IMR-90 (cell line): ENCODE data around the gene PBOV1. TPM values are rescaled to one million over a fixed set of nuclear protein-coding genes. Genes with fewer than 3 reads are reported as not detected.

Experiments used
- ATAC-seq: fragments of 200-7000 bp; cut with Tn5 transposase; 2 replicates; pipeline ENCODE4 v1.9.1; 2020; ENCODE audit warnings: low read depth, mild to moderate bottlenecking, moderate library complexity
- BruUV-seq: library from RNA; stranded (reverse); fragments of 400-500 nt; replicated peaks from 2 replicates; lab custom pipeline; 2021; lab: Mats Ljungman, UMichigan
- CTCF ChIA-PET: fragments of 300-600 bp; formaldehyde crosslinking; extraction: SDS; loops from one replicate; lab custom pipeline; 2021; ENCODE audit warnings: antibody characterized with exemption; lab: Yijun Ruan, JAX
- POLR2A ChIA-PET: fragments of 300-600 bp; sonication (Branson Sonifier 250); formaldehyde crosslinking; loops from one replicate; lab custom pipeline; 2022; ENCODE audit warnings: antibody characterized with exemption; ENCODE audit not compliant: unreplicated experiment; lab: Charles Lee
- DNase-seq: peaks from one replicate; pipeline ENCODE4 v3.0.0; 2013
- H2AFZ ChIP-seq: replicated peaks from 2 replicates; pipeline ENCODE3; 2013; ENCODE audit warnings: low read length, mild to moderate bottlenecking; ENCODE audit not compliant: poor library complexity
- H2AK5ac ChIP-seq: 2 replicates; pipeline ENCODE4 v1.6.1; 2013; ENCODE audit warnings: low read depth, low read length, inconsistent platforms
- H2AK9ac ChIP-seq: replicated peaks from 2 replicates; pipeline ENCODE3; 2013; ENCODE audit warnings: mild to moderate bottlenecking, low read depth, low read length, moderate library complexity; ENCODE audit not compliant: poor library complexity
- H2BK120ac ChIP-seq: 2 replicates; pipeline ENCODE4 v1.6.1; 2013; ENCODE audit warnings: low read depth, low read length, inconsistent platforms
- H2BK15ac ChIP-seq: 3 replicates; pipeline ENCODE4 v1.6.1; 2013; ENCODE audit warnings: low read depth, low read length, inconsistent platforms
- H2BK20ac ChIP-seq: 2 replicates; pipeline ENCODE4 v1.6.1; 2013; ENCODE audit warnings: low read depth, mild to moderate bottlenecking, inconsistent platforms, low read length, moderate library complexity
- H2BK5ac ChIP-seq: 2 replicates; pipeline ENCODE4 v1.6.1; 2013; ENCODE audit warnings: mild to moderate bottlenecking, low read depth, low read length, inconsistent platforms; ENCODE audit not compliant: poor library complexity, severe bottlenecking
- H3K14ac ChIP-seq: replicated peaks from 2 replicates; pipeline ENCODE4 v1.6.1; 2013; ENCODE audit warnings: low read depth, low read length, inconsistent platforms
- H3K18ac ChIP-seq: 2 replicates; pipeline ENCODE4 v1.6.1; 2013; ENCODE audit warnings: low read depth, low read length, control low read depth
- H3K23ac ChIP-seq: 2 replicates; pipeline ENCODE4 v1.6.1; 2013; ENCODE audit warnings: low read depth, low read length, inconsistent platforms
- H3K27ac ChIP-seq: 2 replicates; pipeline ENCODE4 v1.5.1; 2013; ENCODE audit warnings: mild to moderate bottlenecking, control low read depth, low read length; ENCODE audit not compliant: insufficient read depth
- H3K27me3 ChIP-seq: 2 replicates; pipeline ENCODE4 v1.6.1; 2013; ENCODE audit warnings: low read length; ENCODE audit not compliant: control insufficient read depth, insufficient read depth
- H3K36me3 ChIP-seq: 2 replicates; pipeline ENCODE4 v1.6.1; 2013; ENCODE audit warnings: low read length, mixed read lengths; ENCODE audit not compliant: control insufficient read depth, insufficient read depth
- H3K4ac ChIP-seq: 2 replicates; pipeline ENCODE4 v1.6.1; 2013; ENCODE audit warnings: low read depth, low read length, inconsistent platforms
- H3K4me1 ChIP-seq: 2 replicates; pipeline ENCODE4 v1.6.1; 2013; ENCODE audit warnings: low read length, mixed read lengths; ENCODE audit not compliant: control insufficient read depth, insufficient read depth
- H3K4me2 ChIP-seq: 2 replicates; pipeline ENCODE4 v1.6.1; 2013; ENCODE audit warnings: low read depth, mild to moderate bottlenecking, control low read depth, low read length, moderate library complexity
- H3K4me3 ChIP-seq: 2 replicates; pipeline ENCODE4 v1.5.1; 2013; ENCODE audit warnings: low read depth, mild to moderate bottlenecking, control low read depth, low read length, moderate library complexity; ENCODE audit not compliant: insufficient read depth
- H3K56ac ChIP-seq: 2 replicates; pipeline ENCODE4 v1.6.1; 2013; ENCODE audit warnings: low read length, inconsistent platforms; ENCODE audit not compliant: insufficient read depth; ENCODE audit errors: extremely low read depth
- H3K79me1 ChIP-seq, 2 experiments: 2 replicates each; pipeline ENCODE4 v1.6.1; 2013; ENCODE audit warnings: low read length in 2 of 2, inconsistent platforms in 1 of 2, low read depth in 1 of 2
- H3K9ac ChIP-seq: 2 replicates; pipeline ENCODE4 v1.6.1; 2013; ENCODE audit warnings: low read depth, low read length, control low read depth
- H3K9me1 ChIP-seq: 2 replicates; pipeline ENCODE4 v1.6.1; 2013; ENCODE audit warnings: low read length, inconsistent platforms; ENCODE audit not compliant: insufficient read depth
- H3K9me3 ChIP-seq: 2 replicates; pipeline ENCODE4 v1.6.1; 2013; ENCODE audit warnings: low read length; ENCODE audit not compliant: control insufficient read depth, insufficient read depth
- H4K20me1 ChIP-seq: 2 replicates; pipeline ENCODE4 v1.6.1; 2013; ENCODE audit warnings: low read length, inconsistent platforms; ENCODE audit not compliant: insufficient read depth
- H4K5ac ChIP-seq: 2 replicates; pipeline ENCODE4 v1.6.1; 2013; ENCODE audit warnings: mild to moderate bottlenecking, low read depth, low read length, control low read depth
- H4K8ac ChIP-seq, 2 experiments: 2 replicates each; pipeline ENCODE4 v1.6.1; 2013; ENCODE audit warnings: low read depth in 2 of 2, low read length in 2 of 2, control low read depth in 1 of 2, inconsistent platforms in 1 of 2
- H4K91ac ChIP-seq: 2 replicates; pipeline ENCODE4 v1.6.1; 2013; ENCODE audit warnings: low read depth, low read length, inconsistent platforms; ENCODE audit not compliant: insufficient read depth
- CEBPB ChIP-seq: IDR thresholded peaks from 2 replicates; pipeline ENCODE4 v1.6.1; 2012; ENCODE audit warnings: low read depth, low read length, improper control_type of control experiment
- MXI1 ChIP-seq: IDR thresholded peaks from 2 replicates; pipeline ENCODE4 v1.6.1; 2012; ENCODE audit warnings: low read depth, mild to moderate bottlenecking, low read length, moderate library complexity, borderline replicate concordance
- NFE2L2 ChIP-seq: fragments of 150-350 bp; IDR thresholded peaks from 2 replicates; pipeline ENCODE4 v1.6.1; 2016; ENCODE audit warnings: low read depth, mild to moderate bottlenecking, low read length
- POLR2A ChIP-seq: IDR thresholded peaks from 2 replicates; pipeline ENCODE4 v1.6.1; 2012; ENCODE audit warnings: mild to moderate bottlenecking, low read depth, low read length
- RCOR1 ChIP-seq: IDR thresholded peaks from 2 replicates; pipeline ENCODE4 v1.6.1; 2012; ENCODE audit warnings: mild to moderate bottlenecking, low read length, improper control_type of control experiment; ENCODE audit not compliant: insufficient replicate concordance
- RFX5 ChIP-seq: IDR thresholded peaks from 2 replicates; pipeline ENCODE4 v1.8.0; 2012; ENCODE audit warnings: low read depth, mild to moderate bottlenecking, low read length, moderate library complexity
- SMC3 ChIP-seq: fragments of 150-350 bp; IDR thresholded peaks from 2 replicates; pipeline ENCODE4 v1.6.1; 2016; ENCODE audit warnings: low read depth, mild to moderate bottlenecking, antibody characterized with exemption, low read length, moderate library complexity
- WGBS, 2 experiments: methylation state at CpG; one replicate each; pipeline versions ENCODE4 v1.1.5 to v1.1.7; 2013; ENCODE audit warnings: missing lambda C conversion rate in 2 of 2; ENCODE audit not compliant: insufficient read length in 1 of 2; ENCODE audit errors: extremely low coverage in 2 of 2; 5-methylcytosine and 5-hydroxymethylcytosine counted together
- dilution Hi-C: fragments of 300-500 bp; cut with HindIII; formaldehyde crosslinking; loops from one replicate; pipeline ENCODE4 v1.14.3; 2018; ENCODE audit warnings: low sequenced_read_pairs; ENCODE audit not compliant: unreplicated experiment
- in situ Hi-C: fragments of 300-500 bp; cut with MboI; formaldehyde crosslinking; loops from 3 replicates; pipeline ENCODE4 v1.14.3; 2019; ENCODE audit warnings: low sequenced_read_pairs, inconsistent platforms, mixed read lengths
- intact Hi-C: fragments of 100-400 bp; cut with micrococcal nuclease; formaldehyde crosslinking; loops from 2 replicates; pipeline ENCODE4 v1.10.0; 2022
- polyA plus RNA-seq, 3 experiments: library from polyadenylated mRNA; depleted of rRNA; stranded (reverse); fragments of >200 nt; gene quantifications; 2 replicates each; pipeline ENCODE4 v1.2.3, GENCODE V29; 2012; ENCODE audit warnings: low replicate concordance in 1 of 3
- total RNA-seq: library from RNA; depleted of rRNA; stranded (reverse); fragments of >200 nt; gene quantifications from 2 replicates; pipeline ENCODE4 v1.2.3, GENCODE V29; 2012
- TF ChIP-seq, protein P1 (sequence below): fragments of 150-350 bp; IDR thresholded peaks from 2 replicates; pipeline ENCODE4 v1.6.1; 2016; ENCODE audit warnings: low read depth, mild to moderate bottlenecking, low read length, moderate library complexity, borderline replicate concordance

The PBOV1 gene
- total and polyA plus RNA-seq, 2 of the 4 experiments (the other 2 are of a cell fraction): not detected

DNA sequence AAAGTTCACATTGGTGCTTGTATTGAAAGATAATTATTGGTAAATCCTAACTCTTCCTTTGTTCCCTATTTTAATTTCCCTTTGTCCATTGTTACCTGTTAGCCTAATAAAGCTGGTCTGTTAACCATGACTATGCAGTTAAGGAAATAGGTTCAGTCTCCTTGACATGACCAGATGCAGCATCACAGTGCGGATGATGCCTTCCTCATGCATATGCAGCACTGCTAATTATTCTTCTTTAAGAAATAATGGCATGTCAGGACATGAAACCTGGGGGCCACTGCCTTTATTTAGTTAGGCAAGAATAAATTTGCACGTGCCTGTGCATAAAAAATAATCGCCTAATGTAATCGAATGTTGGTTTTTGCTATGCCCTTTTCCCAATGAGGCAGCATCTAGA, 16.5 kb downstream of the PBOV1 start:
- Histone ChIP-seq H3K27ac (no peak overlapping the region), H3K18ac (no peak overlapping the region), H3K23ac (no peak overlapping the region), H2AK5ac (no peak overlapping the region), H3K4me2 (no peak overlapping the region), H2BK20ac (no peak overlapping the region), H3K4ac (no peak overlapping the region), H3K9me1 (no peaks in the 10 kb centered on the region), H2BK120ac (no peak overlapping the region), H3K27me3 (no peaks in the 10 kb centered on the region; the same call in 1 of the 2 replicates), H3K9me3 (no peaks in the 10 kb centered on the region), H4K91ac (no peak overlapping the region), H2AFZ (no peak overlapping the region), H3K79me1 (no peaks in the 10 kb centered on the region), H2BK5ac (no peak overlapping the region), H3K9ac (no peak overlapping the region), H3K4me1 (no peaks in the 10 kb centered on the region), H2BK15ac (no peak overlapping the region), H2AK9ac (no peak overlapping the region), H4K8ac (no peak overlapping the region), H4K5ac (no peak overlapping the region), H3K14ac (no peak overlapping the region), H4K20me1 (no peaks in the 10 kb centered on the region), H3K36me3 (no peaks in the 10 kb centered on the region), H3K56ac (no peak overlapping the region), H3K4me3 (no peak overlapping the region)
- WGBS, 2 experiments: 80% methylated on average over 3 of the region's 4 CpGs; no CpG with 5 or more reads in 1 of the 2 experiments
- BruUV-seq: no TSS peak
- intact Hi-C loops: no loop called here
- no peak for TF ChIP-seq NFE2L2
- TF ChIP-seq RFX5: no peak
- TF ChIP-seq MXI1: no peak
- no peak for TF ChIP-seq CEBPB
- TF ChIP-seq SMC3: no peak
- TF ChIP-seq POLR2A: no peak
- no peak for TF ChIP-seq RCOR1
- TF ChIP-seq, protein P1, sequence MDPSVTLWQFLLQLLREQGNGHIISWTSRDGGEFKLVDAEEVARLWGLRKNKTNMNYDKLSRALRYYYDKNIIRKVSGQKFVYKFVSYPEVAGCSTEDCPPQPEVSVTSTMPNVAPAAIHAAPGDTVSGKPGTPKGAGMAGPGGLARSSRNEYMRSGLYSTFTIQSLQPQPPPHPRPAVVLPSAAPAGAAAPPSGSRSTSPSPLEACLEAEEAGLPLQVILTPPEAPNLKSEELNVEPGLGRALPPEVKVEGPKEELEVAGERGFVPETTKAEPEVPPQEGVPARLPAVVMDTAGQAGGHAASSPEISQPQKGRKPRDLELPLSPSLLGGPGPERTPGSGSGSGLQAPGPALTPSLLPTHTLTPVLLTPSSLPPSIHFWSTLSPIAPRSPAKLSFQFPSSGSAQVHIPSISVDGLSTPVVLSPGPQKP: no peak
- dilution Hi-C loops: no loop called here
- POLR2A ChIA-PET: no interaction called here
- CTCF ChIA-PET: no interaction called here
- in situ Hi-C loops: no loop called here
- DNase-seq (no peak), ATAC-seq (no peak)
